Sigmoid colon (tissue), 4 donors: ENCODE measurements around the gene ESPNL.

ENCODE experiments used
- CTCF ChIP-seq, 4 experiments: fragments of 450-650 bp in 3 of 4; fragments of 200-600 bp in 1 of 4; IDR thresholded peaks; one replicate each; pipeline ENCODE4 v1.5.1; 2016 to 2019; ENCODE audit warnings: antibody characterized with exemption in 4 of 4, mild to moderate bottlenecking in 3 of 4, moderate library complexity in 2 of 4
- POLR2AphosphoS5 ChIP-seq, 4 donors: sonication (generic); formaldehyde crosslinking; IDR thresholded peaks; one replicate each; pipeline ENCODE4 v1.6.1; 2017; ENCODE audit warnings: antibody characterized with exemption in 4 of 4

- no peak for TF ChIP-seq CTCF (IDR thresholded peaks at IDR 0.05)
- peak in 1 of 4 donors; percentile 37 for TF ChIP-seq POLR2AphosphoS5 (IDR thresholded peaks at IDR 0.05)
These were observed 69.0 kb downstream of the ESPNL start for GRCh38 chr2:238169048-238169707.
